GF-D8 (cell line): ENCODE measurements around the gene DENND6A.
"Not testable (repeated sequence)": the region's sequence is repeated elsewhere in the genome, so short reads cannot be mapped to it uniquely, and the experiment has no call there.

Experiments used
- DNase-seq: peaks from one replicate; lab custom pipeline; 2025; lab: John Stamatoyannopoulos, UW

DENND6A gene

DNA sequence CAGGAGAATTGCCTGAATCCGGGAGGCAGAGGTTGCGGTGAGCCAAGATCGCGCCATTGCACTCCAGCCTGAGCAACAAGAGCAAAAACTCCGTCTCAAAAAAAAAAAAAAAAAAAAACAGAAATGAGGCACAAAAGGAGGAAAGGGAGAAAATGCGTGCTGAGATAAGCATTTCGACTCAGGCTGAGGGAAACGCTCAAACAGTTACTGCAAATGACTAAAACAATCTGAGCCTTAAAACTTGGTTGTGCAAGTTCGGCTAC, 813 bp downstream of the DENND6A start:
- peak; percentile 63 for DNase-seq

DNA sequence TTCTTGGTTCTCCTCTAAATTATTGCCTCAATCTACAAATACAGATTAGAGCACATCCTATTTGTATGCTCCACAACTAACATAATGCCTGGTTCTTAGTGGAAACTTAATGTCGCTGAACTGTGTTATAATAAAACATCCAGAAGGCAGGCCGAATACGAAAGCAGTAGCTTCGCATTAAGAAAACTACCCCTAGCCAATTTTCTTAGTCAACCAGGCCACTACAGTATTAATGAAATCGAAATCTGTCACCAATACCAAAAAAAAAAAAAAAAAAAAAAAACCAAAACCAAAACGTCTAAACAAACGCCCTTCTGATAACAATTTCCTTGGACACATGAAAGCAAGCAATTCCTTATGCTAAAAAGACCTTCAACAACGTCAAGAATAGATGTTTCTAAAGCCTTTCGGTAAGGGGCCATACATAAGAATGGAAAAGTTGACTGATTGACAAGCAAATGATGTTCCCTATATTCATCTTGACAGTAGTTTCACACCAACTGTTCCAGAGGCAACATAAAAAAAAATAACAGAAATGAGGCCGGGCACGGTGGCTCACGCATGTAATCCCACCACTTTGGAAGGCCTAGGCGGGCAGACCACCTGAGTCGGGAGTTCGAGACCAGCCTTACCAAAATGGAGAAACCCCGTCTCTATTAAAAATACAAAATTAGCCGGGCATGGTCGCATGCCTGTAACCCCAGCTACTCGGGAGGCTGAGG, 1.3 kb downstream of the DENND6A start:
- DNase-seq, result no peak

DNA sequence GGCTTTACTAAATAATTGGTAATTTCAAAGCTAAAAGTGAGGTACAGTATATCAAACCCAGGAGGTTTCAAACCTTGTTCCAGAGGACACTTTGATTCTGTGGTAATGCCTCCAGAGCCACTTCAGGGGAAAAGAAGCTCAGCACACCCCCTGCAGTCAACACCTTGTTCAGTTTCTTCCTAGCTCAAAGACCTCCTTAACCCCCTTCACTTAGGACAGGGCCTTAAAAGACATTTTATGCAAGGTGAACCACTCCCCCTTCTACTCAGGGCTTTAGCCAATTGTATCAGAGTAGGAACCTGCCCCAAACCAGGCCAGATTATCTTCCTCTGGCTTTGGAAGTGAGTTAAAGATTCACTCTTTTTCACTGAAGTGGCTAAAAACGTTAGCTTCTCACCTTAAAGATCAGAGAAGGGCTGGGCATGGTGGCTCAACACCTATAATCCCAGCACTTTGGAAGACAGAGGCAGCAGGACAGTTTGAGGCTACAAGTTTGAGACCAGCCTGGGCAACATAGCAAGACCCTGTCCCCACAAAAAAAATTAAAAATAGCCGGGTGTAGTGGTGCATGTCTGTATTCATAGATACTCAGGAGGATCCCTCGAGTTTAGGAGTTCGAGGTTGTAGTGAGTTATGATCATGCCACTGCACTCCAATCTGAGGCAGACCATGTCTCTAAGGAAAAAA, 3.4 kb downstream of the DENND6A start:
- DNase-seq, result no peak

DNA sequence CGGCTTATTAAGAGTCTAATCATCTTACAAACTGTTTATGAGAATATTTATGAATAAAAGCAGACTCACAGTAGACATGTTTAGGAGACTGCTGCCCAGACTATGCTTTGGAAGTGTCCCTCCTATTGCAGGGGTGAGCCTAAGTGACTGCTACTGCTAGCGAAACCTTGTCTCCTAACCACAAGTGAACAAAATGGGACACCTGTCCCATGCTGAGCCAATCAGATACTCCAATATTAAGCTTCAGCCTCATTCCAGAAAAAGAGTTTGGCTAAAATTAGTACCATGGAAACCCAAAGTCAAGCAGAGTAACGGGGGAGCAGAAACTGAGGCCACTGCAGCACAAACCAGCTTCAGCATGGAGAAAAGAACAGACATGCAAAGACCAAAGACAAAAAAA, 4.6 kb downstream of the DENND6A start:
- DNase-seq, result no peak

DNA sequence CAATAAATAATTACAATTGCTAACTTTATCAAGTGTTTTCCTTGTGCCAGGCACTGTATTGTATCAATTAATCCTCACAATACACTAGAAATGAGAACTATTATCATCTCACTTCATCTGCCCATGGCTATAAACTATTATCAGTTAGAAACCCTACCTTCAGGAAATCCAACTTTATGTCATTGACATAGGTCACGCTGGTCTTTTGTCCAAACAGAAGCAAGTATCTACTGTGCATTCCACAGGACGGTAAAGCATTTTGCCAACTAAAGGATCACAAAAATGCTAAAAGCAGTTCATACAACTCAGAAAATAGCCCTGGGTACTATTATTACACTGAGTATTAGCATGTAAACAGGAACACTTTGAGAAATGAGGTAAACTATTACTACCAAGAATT, 9.6 kb downstream of the DENND6A start:
- DNase-seq, result no peak

DNA sequence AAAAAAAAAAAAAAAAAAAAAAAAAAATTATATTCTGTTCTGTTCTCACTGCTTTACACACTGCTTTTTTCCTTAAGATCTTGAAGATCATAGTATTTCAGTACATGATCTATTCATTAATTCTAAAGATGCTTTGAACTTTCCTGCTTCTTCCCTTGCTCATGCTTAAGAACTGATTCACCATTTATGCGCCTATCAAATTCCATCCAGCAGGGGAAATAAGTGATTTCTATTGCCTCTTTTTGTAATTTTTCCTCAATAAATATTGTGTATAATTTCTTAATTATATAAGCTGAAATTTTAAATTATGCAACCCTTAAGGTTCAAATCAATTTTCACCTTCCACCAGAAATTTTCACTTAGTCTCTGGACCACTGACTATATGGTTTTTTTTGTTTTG, 10.6 kb downstream of the DENND6A start:
- DNase-seq, result no peak

DNA sequence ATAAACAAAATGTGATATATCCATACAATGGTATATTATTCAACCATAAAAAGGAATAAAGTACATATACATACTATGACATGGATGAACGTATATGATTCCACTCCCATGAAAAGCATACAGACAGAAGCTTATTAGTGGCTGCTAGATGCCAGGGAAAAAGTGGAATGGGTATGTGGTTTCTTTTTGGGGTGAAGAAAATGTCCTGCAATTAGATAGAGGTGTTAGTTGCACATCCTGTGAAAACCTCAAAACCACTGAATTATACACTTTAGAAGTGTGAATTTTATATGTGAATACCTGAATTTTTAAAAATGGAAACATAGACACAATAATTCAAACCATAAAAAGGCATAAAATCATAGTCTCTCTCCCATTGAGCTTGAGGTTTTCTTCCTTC, 11.2 kb downstream of the DENND6A start:
- no peak for DNase-seq

DNA sequence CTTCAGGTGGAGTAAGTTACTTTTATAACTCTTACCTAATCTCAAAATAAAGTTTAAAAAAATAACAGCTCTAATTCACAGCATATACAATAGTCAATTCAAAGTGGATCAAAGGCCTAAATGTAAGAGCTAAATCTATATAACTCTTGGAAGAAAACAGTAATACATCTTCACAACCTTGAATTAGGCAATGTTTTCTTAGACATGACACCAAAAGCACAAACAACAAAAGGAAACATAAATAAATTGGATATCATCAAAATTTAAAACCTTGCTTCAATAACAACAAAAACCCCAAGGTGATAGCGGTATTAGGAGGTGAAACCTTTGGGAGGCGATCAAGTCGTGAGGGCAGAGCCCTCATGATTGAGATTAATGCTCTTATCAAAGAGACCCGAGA, 12.8 kb downstream of the DENND6A start:
- DNase-seq, result no peak

DNA sequence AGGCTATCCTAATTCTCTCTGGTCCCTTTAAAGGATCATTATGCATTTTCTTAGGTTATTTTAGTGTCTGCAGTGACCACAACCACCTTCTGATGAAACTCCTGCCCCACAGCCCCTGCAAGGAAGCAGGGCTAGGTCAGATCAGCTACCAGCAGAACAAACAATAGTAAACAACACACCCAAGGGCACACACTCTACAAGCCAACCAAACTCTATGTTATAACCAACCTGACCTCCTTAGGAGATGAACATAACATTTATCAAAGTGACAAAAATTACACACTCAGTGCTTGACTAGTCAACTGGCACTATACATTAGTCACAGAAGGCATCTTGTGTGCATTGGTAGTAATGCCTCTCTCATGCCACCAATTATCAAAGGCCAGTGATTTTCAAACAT, 17.3 kb downstream of the DENND6A start:
- no peak for DNase-seq

DNA sequence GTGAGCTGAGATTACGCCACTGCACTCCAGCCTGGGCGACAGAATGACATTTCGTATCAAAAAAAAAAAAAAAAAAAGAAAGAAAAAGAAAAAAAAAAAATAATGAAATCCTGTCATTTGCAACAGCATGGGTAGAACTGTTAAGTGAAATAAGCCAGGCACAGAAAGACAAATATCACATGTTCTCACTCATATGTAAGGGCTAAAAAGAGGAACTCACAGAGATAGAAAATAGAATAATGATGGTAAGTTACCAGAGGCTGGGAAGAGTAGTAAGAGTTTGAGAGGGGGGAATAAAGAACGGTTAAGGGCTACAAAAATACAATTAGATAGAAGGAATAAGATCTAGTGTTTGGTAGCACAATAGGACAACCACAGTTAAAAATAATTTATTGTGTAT, 19.7 kb downstream of the DENND6A start:
- DNase-seq, result peak; percentile 20

DNA sequence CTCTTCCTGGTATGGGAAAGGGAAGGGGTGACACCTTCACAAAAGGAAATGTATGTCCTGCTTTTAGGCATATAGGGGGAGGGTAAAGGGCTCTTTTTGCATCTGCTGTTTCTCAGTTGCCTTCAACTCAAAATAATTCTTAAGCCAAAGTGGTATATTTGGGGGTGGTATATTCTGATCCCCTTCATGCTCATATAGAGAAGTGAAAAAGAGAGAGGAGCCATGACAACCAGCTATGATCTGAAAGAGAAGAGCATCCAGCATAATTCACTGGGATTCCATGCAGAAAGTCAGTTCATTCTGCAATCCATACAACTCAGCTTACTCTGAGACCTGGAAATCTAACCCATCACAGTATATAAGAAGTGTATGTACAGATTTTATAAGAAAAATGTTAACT, 22.3 kb downstream of the DENND6A start:
- DNase-seq, result no peak

DNA sequence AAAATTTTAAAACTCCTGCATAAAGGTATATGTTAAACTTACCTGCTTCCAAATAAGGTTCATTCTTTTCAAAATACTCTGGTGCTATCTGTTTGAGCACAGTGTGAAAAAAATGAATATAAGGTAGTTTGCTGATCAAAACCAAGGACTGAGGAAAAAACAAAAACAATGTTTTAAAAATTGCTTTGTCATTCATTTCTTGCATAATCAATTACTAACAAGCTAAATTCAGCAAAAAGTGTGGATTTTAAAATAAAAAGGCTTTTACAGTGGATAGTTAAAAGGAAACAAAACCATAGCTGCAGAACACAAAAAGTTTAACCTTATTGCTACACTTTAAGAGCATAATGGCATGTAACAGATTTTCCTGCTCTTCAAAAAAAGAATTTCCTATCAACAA, 31.5 kb downstream of the DENND6A start:
- DNase-seq, result no peak

DNA sequence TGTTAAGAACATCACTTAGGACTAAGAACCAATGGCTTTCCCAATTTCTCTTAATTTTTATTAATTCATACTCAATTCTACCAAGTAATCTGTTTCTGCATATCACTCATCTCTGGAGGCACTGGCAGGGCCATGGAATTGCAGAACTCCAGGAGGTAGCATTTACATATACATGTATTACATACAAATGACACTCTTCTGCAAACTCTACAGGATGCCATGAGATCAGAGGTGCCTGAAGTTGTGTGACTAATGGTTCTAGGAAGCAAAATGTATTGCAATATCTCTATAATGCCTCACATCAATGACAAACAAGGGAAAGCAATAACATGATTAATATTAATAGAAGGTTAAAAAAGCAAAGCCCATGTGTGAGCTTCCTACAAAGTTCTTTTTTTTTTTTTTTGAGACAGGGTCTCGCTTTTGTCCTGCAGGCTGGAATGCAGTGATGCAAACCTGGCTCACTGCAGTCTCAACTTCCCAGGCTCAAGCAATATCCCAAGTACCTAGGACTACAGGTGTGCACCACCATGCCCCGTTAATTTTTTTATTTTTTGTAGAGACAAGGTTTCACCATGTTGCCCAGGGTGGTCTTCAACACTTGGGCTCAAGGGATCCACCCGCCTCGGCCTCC, 33.0 kb downstream of the DENND6A start:
- no peak for DNase-seq

DNA sequence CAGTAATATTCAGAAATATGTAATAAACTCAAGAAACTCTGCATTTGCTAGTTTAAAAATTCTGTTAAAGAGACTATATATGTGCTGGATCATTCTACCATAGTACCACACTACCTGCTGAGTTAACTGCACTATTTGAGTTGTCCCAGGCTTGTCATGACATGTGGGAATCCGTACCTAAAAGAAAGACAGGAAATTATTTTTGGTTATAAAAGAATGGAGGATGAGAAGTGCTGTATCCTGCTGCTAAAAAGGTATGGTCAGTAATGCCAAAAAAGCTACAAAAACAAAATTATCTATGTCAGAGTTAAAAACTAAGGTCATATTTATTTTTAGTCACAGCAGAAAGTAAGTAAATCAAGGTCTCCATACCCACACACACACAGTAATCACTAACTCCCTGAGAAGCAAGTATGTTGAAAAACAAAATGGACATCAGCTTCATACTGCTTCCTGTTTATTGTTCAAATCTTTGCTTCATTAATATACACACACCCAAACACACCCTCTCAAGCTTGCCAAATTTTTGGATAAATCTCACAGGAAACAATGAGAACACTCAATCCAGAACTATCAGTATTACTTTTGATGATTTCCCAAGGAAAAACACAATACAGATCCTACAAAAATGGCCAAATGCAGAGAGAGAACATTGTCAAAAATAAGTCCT, 33.7 kb downstream of the DENND6A start:
- no peak for DNase-seq

DNA sequence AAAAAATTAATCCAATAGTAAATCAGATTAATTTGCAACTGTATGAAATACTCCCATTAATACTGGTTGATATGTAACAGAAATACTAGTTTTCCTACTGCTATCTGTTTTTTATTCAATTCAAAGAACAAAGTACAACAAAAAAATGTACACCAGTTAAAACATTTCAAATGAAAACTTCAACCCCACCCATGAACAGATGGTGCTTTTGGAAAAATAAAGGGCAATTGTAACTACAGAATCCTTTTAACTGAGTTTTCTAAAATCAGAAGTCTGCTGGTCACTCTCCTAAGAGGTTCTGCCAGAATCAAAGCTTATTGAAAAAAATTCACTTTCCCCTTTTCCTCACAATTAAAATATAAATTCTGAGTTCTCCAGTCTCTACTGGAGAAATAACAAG, 34.3 kb downstream of the DENND6A start:
- DNase-seq, result no peak

DNA sequence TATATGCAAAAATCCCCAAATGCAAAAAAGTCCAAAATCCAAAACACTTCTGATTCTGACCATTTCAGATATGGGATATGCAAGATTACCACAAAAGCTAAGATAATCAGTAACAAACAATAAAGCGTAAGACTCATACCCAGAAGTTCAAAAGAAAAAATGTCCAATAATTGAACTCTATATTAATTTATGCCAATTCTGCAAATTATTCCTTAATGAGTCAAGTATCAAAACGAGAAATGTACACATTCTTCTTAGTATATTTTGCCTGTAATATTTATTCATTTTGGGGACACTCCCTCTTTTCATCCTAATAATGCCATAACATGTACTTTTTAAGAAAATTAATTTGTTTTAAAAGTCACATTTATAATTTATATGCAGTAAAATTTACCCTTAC, 37.1 kb downstream of the DENND6A start:
- DNase-seq, result no peak

DNA sequence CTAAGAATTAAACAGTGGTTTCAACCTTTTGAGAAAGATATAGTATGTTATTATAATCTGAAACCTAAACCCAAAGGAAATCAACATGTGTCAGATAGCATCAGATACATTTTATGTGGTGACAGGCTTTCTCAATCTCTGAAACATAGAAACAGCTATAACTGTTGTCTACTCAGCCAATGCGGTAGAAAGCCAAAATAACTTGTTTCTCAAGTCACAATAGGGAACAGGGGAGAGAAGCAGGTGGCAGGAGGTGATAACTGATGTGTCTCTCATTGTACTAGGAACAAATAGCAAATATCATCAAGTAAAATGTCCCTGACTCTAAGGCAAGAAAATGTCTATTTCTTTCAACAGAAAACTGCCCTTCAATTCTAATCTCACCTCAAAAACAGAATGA, 38.6 kb downstream of the DENND6A start:
- no peak for DNase-seq

DNA sequence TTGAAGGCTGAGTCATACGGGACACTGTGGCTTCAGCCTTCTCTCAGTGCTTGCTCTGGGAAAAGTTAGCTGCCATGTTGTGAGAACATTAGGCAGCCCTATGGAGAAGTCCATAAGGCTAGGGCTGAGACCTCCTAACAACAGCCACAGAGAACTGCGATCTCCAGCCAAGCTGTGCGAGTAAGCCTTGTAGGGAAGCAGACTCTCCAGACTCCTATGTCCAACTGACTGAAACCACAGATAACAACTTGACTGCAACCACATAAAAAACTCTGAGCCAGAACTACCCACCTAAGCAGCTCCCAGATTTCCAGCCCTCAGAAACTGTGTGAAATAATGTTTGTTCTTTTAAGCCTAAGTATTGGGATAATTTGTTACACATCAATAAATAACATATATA, 40.7 kb downstream of the DENND6A start:
- no peak for DNase-seq

DNA sequence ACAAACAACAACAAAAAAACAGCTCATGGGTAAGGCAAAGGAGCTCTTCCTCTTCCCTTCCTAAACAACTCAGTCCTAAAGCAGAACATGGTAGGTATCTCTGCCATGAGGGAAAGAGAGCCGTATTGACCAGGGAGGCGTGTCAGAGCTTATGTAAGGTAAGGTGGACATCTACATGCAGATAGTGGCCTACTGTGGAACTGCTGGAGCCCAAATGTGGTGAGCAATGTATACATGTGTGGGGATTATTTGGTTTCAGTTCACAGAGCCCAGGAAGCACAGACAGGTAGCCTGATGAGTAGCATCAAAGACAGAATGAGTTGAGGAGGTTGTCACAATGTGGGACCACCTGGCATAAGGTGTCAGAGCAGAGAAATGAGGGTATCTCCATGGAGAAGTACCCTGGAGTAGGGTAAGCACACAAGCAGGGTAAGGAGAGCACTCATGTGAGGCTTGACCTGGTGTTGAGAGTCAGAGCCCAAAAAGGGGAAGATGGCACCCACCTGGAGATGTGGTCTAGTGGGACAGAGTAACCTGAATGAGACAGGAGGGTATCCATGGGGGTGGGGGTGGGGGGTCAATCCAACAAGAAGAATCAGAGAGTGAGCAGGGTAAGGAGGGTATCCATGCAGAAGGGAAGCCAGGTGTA, 45.5 kb downstream of the DENND6A start:
- DNase-seq, result no peak

DNA sequence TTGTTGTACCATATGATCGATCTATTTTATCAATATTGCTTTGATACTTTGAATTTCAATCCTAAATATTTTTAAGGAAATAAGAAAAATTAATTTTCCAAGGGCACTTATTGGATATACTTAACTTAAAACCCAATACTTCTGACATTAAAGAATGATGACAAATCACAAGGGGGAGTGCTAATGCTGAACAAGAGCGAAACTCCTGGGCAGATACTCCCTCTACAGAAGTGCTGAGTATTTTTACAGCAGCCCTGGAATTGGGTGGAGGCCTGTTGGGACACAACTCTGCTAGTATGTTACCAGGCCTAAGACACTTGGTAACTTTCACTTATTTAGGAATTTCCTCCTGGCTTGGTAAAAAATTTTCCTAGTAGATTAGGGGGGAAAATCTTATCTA, 46.2 kb downstream of the DENND6A start:
- DNase-seq, result no peak

DNA sequence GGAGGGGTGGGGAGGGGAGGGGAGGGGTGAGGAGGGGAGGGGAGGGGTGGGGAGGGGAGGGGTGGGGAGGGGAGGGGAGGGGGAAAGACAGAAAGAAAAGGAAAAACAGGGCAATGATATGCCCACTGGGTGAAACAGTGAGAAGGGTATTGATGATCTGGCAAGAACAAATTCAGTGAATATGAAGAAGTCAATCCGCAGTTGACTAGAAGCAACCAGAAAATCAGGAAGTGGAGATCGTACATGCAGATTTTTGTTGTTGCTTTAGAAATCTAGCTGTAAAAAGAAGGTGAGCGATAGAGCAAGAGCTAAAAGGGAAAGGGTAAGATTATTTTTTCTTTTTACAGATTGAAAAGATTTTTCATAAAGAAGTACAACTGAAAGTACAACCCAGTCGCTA, 48.1 kb downstream of the DENND6A start:
- DNase-seq, result no peak

DNA sequence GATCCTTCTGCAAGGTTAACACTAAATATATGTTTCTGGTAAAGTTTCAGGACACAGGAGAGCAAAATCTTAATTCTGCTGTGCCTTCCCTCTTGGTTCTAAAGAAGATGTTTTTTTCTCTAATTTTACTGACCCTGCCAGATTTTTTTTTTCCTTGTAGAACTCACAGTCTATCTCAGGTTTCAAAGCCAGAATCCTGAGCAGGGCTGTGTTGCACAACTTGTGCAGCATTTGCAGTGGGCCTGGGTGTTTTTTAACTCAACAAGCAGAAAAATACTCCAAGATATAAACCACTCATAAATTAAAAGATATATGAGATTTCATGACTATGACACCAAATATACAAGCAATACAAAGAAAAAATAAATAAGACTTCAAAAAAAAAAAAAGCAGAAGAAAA, 55.5 kb downstream of the DENND6A start:
- no peak for DNase-seq

DNA sequence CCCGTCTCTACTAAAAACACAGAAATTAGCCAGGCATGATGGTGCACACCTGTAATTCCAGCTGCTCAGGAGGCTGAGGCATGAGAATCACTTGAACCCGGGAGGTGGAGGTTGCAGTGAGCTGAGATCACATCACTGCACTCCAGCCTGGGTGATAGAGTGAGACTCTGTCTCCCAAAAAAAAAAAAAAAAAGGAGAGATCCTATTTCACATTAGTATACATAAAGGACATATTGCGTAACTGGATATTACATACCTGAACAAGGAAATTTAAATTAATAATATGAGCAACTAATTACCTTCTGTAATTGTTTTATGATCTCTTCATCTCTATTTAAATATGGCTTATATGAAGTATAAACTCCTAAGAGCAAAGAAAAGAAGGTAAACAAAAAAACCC, 58.6 kb downstream of the DENND6A start:
- not testable (repeated sequence) for DNase-seq
